Measurements from ENCODE around the gene RXRA. TPM values are rescaled to one million over a fixed set of nuclear protein-coding genes. Genes with fewer than 3 reads are reported as not detected.

The RXRA gene
- polyA plus RNA-seq, 1 experiment, result 5.3 TPM

DNA sequence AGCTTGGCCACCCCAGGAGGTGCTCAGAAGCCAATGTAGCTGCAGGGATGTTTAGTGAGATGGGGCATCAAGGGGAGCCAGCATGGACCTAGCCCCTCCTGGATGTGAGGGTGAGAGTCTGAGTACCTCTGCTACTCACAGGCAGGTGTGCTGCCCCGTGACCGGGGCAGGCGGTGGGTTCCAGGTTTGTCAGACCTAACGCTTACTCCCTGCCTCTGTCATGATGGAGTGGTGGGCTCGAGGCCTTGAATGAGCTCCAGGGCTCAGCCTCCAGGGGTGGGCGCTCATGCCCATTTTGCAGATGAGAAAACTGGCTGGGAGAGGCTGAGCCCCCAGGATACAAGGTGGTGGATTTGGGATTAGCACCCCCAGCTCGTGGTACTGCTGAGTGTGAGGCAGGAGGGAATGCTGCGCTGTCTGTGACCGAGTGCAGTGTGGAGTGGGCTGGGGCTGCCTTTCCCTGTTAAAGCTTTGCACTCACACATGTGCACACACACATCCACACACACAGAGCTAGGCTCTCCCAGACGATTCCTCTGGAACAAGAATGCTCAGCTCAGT lies 1.5 kb downstream of the RXRA start:
- ChIA-PET CTCF (interaction anchor here (0.8 to 2.2 kb wide), 3 partner anchors 10 to 157 kb away, joined by 3 to 22 read pairs (median 3); no protein-coding TSS in a partner anchor), POLR2A (interaction anchor here (1.2 to 2.2 kb wide), 4 partner anchors 17 to 163 kb away, joined by 4 to 9 read pairs (median 6); no protein-coding TSS in a partner anchor)
- H3K4me3 ChIP-seq (ENCODE audit: low read depth, low read length), result peak overlapping the region; percentile 68
- no peaks in the 10 kb centered on the region for H3K27me3 ChIP-seq (ENCODE audit: control insufficient read depth, insufficient read depth, low read length)
- DNase-seq (ENCODE audit: low read depth, low spot score), result no peak
- no peaks in the 10 kb centered on the region; the same call in 1 of the 2 replicates for H3K9me3 ChIP-seq (ENCODE audit: control insufficient read depth, insufficient read depth, low read length)
- peak overlapping the region; percentile 70 for H3K27ac ChIP-seq (ENCODE audit: low read depth, low read length)
- TF ChIP-seq, protein P1, sequence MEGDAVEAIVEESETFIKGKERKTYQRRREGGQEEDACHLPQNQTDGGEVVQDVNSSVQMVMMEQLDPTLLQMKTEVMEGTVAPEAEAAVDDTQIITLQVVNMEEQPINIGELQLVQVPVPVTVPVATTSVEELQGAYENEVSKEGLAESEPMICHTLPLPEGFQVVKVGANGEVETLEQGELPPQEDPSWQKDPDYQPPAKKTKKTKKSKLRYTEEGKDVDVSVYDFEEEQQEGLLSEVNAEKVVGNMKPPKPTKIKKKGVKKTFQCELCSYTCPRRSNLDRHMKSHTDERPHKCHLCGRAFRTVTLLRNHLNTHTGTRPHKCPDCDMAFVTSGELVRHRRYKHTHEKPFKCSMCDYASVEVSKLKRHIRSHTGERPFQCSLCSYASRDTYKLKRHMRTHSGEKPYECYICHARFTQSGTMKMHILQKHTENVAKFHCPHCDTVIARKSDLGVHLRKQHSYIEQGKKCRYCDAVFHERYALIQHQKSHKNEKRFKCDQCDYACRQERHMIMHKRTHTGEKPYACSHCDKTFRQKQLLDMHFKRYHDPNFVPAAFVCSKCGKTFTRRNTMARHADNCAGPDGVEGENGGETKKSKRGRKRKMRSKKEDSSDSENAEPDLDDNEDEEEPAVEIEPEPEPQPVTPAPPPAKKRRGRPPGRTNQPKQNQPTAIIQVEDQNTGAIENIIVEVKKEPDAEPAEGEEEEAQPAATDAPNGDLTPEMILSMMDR (IDR thresholded peaks at IDR 0.05; ENCODE audit: low read depth, low read length), result no peak

DNA sequence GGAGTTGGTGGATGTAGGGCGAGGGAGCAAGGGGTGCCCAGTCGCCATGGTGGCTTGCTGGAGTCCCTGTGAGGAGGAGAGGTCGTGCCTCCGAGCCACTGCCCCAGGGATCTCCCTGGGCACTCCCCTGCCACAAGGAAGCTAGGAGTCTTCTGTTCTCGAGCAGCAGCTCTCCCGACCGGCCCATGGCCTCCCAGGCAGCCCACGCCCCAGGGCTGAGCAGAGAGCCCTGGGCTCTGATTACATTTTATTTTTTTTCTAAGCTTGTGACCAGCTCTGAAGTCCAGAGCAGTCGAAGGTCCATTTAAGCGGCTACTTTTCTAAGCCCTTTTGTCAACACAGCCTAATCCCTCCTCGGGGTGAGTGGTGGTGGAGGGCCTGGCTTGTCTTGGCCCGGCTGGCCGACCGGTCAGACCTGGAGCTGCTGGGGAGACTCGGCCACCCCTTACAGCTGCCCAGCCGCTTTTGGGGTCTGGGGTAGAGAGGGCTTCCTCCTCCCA lies 2.1 kb downstream of the RXRA start:
- no peak for DNase-seq (ENCODE audit: low read depth, low spot score)
- ChIA-PET CTCF (interaction anchor here (0.5 to 2.2 kb wide), 3 partner anchors 34 to 158 kb away, joined by 3 to 22 read pairs (median 3); no protein-coding TSS in a partner anchor), POLR2A (interaction anchor here (1.2 to 2.2 kb wide), 4 partner anchors 17 to 163 kb away, joined by 4 to 9 read pairs (median 6); no protein-coding TSS in a partner anchor)
- H3K9me3 ChIP-seq (ENCODE audit: control insufficient read depth, insufficient read depth, low read length), result no peaks in the 10 kb centered on the region; the same call in 1 of the 2 replicates
- no peaks in the 10 kb centered on the region for H3K27me3 ChIP-seq (ENCODE audit: control insufficient read depth, insufficient read depth, low read length)
- peak overlapping the region; percentile 70 for H3K27ac ChIP-seq (ENCODE audit: low read depth, low read length)
- TF ChIP-seq, protein P1 (IDR thresholded peaks at IDR 0.05; ENCODE audit: low read depth, low read length), result no peak
- H3K4me3 ChIP-seq (ENCODE audit: low read depth, low read length), result peak overlapping the region; percentile 68

DNA sequence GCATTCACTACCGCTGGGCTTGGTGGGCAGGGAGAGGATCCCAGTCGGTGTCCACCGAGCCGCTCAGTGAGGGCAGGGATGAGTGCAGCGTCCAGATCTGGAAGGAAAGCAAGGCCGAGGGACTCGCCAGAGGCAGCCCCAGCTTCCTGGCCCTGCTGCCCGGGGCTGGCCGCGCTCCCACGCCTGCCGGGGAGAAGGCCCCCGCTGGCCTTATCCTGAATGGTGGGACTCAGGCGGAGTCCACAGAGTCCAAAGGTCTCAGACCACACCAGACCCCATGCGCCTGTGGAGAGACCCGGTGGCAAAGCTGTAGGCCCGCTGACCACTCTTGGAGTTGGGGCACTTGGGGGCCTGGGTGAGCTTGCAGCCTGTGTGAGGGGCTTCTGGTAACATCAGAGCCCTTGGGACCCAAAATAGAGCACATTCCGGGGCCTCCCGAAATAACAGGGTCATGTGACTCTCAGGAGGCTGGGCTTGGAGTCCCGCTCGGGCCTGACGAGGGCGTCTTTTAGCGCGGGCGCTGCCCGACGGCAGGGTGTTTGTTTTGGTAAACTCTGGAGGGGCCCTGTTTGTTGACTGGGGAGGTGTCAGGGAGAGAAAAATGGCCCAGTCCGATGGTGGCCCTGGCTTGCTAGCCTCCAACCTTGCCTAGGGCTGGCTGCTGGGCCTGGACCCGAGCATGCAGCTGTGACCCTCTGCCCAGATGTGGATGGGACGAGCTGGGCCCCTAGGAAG lies 2.8 kb downstream of the RXRA start:
- Histone ChIP-seq H3K9me3 (ENCODE audit: control insufficient read depth, insufficient read depth, low read length) (no peaks in the 10 kb centered on the region; the same call in 1 of the 2 replicates), H3K27me3 (ENCODE audit: control insufficient read depth, insufficient read depth, low read length) (no peaks in the 10 kb centered on the region), H3K4me3 (ENCODE audit: low read depth, low read length) (peak overlapping the region; percentile 68), H3K27ac (ENCODE audit: low read depth, low read length) (peak overlapping the region; percentile 70)
- CTCF ChIA-PET, result interaction anchor here (0.5 to 2.2 kb wide), 3 partner anchors 34 to 158 kb away, joined by 3 to 22 read pairs (median 3); no protein-coding TSS in a partner anchor
- no peak for DNase-seq (ENCODE audit: low read depth, low spot score)
- POLR2A ChIA-PET, result interaction anchor here (1.7 to 2.2 kb wide), 2 partner anchors 37 to 78 kb away, joined by 7 to 9 read pairs; no protein-coding TSS in a partner anchor
- TF ChIP-seq, protein P1 (IDR thresholded peaks at IDR 0.05; ENCODE audit: low read depth, low read length), result no peak

DNA sequence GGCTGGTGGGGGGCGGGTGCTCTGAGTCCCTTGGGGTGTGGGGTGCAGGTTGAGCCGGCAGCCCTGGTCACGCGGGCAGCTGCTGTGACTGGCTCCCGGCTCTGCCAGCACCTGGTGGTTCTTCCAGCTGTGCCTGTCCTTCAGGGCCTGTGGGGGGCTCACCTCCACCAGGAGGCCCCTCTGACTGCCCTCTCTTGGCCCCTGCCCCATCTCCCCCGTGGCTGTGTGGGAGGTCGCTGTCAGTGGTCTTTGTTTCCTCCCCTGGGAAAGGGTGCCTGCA lies 3.3 kb downstream of the RXRA start:
- Histone ChIP-seq H3K9me3 (ENCODE audit: control insufficient read depth, insufficient read depth, low read length) (no peaks in the 10 kb centered on the region; the same call in 1 of the 2 replicates), H3K27me3 (ENCODE audit: control insufficient read depth, insufficient read depth, low read length) (no peaks in the 10 kb centered on the region), H3K27ac (ENCODE audit: low read depth, low read length) (no peak overlapping the region), H3K4me3 (ENCODE audit: low read depth, low read length) (peak overlapping the region; percentile 68)
- ChIA-PET CTCF (no interaction called here), POLR2A (no interaction called here)
- TF ChIP-seq, protein P1 (IDR thresholded peaks at IDR 0.05; ENCODE audit: low read depth, low read length), result no peak
- no peak for DNase-seq (ENCODE audit: low read depth, low spot score)

DNA sequence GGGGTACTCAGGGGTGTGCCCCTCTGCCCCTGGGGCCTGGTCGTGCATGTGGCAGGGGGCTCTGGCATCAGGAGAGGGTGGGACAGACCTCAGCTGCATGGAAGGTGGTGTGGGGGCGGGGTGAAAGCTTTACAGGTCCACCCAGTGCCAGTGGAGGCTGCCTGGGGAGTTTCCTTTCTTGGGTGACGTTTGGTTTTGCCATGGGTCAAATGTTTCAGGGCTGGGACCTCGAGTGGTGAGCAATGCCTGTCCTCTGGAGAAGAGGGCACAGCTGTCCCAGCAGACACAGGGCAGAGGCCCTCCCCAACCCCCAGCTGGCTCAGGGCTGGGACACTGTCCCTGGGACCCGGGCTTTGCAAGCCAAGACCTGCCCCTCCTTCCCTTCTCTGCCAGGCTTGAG lies 3.6 kb downstream of the RXRA start:
- ChIA-PET CTCF (no interaction called here), POLR2A (no interaction called here)
- Histone ChIP-seq H3K27ac (ENCODE audit: low read depth, low read length) (no peak overlapping the region), H3K9me3 (ENCODE audit: control insufficient read depth, insufficient read depth, low read length) (no peaks in the 10 kb centered on the region; the same call in 1 of the 2 replicates), H3K27me3 (ENCODE audit: control insufficient read depth, insufficient read depth, low read length) (no peaks in the 10 kb centered on the region), H3K4me3 (ENCODE audit: low read depth, low read length) (no peak overlapping the region)
- no peak for DNase-seq (ENCODE audit: low read depth, low spot score)
- TF ChIP-seq, protein P1 (IDR thresholded peaks at IDR 0.05; ENCODE audit: low read depth, low read length), result no peak
